NCI-H82 treated with DMSO at 0.1 percent for 48 hours (cell line): ENCODE results near the gene CPAMD8.

Experiments
- DNase-seq: peaks from one replicate; lab custom pipeline; 2025; ENCODE audit not compliant: unreplicated experiment; lab: John Stamatoyannopoulos, UW

The CPAMD8 gene

DNA sequence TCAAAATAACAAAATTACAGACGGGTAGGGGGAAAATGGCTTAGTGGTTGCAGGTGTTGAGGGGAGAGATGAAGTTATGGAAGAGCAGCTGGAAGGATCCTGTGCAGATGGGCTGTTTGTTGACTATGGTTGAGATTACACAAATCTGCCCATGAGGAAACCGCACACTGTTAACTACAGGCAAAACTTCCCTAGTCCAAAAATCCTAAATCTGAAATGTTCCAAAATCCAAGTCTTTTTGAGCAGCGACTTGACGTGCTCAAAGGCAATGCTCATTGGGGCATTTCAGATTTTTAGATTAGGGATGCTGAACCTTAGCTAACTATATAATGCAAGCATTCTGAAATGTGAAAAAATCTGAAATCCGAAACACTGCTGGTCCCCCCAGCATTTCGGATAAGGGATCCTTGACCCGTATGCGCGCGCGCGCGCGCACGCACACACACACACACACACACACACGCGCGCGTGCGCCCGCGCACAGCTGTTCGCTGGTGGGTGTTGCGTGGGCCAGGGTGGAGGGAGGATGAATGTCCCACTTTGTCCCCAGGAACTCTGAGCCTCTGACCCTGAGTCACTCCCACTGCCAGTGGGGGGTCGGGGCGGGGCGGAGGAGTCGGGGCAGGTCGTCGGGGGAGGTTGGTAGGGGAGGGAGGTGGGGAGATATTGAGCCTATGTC is 131.0 kb downstream of the CPAMD8 start:
- no peak for DNase-seq

DNA sequence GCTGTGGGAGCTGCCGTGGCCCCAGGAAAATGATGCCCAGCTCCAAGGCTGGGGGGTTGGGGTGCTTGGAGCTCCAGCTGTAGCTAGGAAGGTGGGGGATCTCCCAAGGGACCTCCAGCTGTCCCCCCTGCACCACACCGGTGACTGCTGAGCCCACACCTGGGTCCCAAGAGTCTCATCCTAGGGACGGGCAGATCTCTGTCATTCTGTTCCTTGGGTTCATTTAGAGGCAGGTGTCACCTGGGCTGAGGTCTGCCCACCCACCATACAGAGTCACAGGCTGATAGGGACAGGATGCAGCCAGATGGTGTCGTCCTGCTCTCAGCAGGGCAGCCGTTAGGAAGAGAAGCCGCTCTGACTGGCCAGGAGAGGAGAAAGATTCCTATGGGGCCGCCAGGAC is 132.5 kb downstream of the CPAMD8 start:
- no peak for DNase-seq

DNA sequence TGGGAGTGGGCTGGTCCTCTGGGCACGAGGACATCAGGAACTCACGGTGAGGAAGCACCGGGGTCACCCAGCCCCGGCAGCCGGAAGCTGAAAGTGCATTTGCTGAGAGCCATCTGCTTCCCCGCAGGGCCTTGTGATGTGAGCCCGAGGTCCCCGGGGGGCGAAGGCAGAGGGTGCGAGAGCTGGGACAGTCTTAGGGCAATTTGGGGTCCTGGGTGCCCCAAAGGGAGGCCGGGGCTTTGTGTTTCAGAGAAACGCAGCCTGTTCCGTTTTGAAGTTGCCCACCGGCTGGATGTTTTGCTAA is 133.0 kb downstream of the CPAMD8 start:
- no peak for DNase-seq

DNA sequence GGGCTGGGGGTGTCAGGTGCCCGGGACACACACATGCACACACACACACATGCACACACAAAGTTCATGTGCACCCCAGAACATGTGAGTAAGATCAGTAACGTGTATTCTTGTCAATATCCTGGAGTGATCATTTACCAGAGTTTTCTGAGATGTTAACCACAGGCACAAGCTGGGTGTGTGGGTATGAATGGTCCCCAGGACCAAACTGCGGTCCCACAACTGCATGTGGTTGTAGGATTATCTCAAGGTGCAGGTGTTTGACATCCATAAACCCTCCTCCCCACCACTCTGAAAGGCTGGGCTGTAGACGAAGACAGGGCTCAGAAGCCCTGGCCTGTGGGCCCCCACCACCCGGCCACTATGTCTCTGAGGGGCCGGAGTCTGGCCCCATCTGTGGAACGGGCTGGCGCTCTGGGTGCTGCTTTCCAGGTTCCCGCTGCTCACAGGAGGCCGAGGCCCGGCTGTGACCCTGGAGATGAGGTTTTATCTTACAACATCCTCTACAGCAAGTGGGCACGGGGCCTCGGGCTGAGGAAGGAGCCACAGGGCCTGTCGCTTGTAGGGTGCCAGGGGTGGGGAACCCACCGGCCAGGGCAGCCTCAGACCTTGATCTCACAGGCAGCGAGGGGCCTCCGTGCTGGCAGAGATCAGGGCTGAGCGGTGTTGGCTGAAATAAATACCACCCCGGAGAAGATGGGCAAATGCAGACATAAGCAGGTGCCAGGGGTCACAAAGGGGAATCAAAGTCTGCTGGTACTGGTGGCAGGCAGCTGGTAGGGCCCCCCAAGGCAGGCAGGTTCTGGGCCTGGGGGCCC is 133.5 kb downstream of the CPAMD8 start:
- DNase-seq, result no peak

DNA sequence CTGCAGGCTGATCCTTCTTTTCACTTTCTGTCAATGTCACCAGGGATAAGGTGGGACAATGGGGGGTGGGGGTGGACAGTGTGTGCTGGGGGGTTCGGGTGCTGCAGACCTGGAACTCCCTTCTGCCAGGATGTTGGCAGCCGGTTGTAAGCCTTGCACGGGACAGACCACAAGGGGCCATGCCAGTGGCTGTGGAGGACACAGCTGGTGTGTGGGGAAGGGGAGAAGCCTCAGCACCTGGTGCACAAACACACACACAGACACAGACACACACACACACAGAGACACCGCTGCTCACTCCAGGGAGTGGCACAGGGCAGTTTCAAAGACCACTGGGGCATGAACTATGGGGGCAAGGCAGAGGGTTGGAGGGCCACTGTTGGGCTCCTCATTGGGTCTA is 134.2 kb downstream of the CPAMD8 start:
- DNase-seq, result no peak

DNA sequence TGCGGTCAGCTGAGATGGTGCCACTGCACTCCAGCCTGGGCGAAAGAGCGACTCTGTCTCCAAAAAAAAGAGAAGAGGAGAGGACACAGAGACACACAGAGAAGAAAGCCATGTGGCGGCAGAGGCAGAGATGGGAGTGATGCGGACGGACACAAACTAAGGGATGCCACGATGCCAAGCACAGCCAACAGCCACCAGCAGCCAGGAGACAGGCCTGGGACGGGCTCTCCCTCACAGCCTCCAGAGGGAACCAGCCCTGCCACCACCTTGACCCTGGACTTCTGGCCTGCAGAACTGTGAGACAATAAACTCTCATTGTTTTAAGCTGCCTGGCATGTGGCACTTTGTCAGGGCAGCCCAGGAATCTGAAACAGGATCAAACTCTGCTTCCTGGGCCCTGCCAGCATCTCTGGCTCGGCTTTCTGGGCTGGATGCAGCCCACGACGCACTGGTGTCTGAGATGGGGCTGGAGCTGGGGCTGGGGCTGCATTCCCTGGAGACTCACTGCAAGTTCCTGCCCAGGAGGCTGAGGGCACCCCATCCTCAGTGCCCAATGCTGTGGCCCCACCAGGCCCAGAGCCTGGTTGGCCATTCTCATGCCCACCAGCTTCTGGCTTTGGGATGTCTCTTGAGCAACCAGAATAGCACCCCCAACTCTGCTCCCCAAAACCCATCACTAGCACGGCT is 134.8 kb downstream of the CPAMD8 start:
- DNase-seq, result no peak

DNA sequence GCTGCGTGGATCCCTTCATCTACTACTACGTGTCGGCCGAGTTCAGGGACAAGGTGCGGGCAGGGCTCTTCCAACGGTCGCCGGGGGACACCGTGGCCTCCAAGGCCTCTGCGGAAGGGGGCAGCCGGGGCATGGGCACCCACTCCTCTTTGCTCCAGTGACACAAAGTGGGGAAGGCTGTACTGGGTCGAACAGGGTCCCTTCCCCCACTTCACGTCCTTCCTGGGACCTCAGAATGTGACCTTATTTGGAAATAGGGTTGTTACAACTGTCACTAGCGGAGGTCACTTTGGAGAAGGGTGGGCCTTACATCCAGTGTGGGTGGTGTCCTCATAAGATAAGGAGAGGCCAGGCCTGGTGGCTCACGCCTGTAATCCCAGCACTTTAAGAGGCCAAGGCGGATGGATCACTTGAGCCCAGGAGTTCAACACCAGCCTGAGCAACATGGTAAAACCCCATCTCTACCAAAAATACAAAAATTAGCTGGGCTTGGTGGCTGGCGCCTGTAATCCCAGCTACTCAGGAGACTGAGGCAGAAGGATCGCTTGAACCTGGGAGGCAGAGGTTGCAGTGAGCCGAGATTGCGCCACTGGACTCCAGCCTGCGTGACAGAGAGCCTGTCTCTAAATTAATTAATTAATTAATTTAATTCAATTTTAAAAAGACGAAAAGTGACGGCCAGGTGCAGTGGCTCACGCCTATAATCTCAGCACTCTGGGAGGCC is 136.0 kb downstream of the CPAMD8 start:
- no peak for DNase-seq

DNA sequence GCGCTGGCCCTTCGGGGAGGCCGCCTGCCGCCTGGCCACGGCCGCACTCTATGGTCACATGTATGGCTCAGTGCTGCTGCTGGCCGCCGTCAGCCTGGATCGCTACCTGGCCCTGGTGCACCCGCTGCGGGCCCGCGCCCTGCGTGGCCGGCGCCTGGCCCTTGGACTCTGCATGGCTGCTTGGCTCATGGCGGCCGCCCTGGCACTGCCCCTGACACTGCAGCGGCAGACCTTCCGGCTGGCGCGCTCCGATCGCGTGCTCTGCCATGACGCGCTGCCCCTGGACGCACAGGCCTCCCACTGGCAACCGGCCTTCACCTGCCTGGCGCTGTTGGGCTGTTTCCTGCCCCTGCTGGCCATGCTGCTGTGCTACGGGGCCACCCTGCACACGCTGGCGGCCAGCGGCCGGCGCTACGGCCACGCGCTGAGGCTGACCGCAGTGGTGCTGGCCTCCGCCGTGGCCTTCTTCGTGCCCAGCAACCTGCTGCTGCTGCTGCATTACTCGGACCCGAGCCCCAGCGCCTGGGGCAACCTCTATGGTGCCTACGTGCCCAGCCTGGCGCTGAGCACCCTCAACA is 136.6 kb downstream of the CPAMD8 start:
- no peak for DNase-seq

DNA sequence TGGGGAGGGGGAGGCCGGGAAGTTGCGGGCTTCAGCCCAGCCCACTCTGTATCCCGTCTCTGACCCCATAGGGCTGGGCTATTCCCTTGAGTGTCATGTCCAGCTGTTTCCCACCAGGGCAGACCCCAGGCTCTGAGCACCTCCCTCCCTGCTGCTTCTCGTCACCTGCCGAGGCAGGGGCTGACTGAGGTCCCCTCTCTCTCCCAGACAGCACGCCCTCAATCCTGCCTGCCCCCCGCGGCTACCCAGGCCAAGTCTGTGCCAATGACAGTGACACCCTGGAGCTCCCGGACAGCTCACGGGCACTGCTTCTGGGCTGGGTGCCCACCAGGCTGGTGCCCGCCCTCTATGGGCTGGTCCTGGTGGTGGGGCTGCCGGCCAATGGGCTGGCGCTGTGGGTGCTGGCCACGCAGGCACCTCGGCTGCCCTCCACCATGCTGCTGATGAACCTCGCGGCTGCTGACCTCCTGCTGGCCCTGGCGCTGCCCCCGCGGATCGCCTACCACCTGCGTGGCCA is 137.2 kb downstream of the CPAMD8 start:
- DNase-seq, result no peak

DNA sequence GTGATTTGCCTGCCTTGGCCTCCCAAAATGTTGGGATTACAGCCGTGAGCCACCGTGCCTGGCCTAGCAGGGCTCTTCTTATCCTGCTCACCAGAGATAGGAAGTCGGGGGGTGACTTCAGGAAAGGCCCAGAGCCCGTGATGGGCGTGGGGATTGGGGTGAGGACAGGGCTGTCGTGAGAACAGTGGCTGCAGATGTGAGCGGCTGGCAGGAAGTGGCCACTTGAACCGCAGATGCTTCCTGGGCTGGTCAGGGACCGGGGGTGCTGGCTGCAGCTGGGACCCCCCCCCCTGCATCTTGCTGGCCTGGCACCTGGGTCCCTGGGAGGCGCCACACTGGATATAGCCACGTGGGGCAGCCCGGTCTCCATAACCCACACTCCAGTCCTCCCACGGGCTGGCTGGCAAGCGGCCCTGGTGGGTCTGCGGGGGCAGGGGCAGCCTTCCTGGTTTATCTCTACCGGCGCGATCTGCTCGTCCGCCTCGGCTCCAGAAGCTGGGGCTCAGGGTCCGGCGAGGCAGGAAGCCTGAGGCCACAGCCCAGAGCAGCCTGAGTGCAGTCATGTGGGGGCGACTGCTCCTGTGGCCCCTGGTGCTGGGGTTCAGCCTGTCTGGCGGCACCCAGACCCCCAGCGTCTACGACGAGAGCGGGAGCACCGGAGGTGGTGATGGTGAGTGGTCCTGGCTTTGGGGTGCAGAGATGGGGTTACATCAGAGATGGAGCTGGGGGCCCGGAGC is 137.8 kb downstream of the CPAMD8 start, which contains the start of gene F2RL3:
Gene F2RL3, plus strand, starts transcription at position 371 of the 737 bp plus-strand sequence. Its CDS starts 191 bp downstream, at position 562.
- DNase-seq, result no peak

DNA sequence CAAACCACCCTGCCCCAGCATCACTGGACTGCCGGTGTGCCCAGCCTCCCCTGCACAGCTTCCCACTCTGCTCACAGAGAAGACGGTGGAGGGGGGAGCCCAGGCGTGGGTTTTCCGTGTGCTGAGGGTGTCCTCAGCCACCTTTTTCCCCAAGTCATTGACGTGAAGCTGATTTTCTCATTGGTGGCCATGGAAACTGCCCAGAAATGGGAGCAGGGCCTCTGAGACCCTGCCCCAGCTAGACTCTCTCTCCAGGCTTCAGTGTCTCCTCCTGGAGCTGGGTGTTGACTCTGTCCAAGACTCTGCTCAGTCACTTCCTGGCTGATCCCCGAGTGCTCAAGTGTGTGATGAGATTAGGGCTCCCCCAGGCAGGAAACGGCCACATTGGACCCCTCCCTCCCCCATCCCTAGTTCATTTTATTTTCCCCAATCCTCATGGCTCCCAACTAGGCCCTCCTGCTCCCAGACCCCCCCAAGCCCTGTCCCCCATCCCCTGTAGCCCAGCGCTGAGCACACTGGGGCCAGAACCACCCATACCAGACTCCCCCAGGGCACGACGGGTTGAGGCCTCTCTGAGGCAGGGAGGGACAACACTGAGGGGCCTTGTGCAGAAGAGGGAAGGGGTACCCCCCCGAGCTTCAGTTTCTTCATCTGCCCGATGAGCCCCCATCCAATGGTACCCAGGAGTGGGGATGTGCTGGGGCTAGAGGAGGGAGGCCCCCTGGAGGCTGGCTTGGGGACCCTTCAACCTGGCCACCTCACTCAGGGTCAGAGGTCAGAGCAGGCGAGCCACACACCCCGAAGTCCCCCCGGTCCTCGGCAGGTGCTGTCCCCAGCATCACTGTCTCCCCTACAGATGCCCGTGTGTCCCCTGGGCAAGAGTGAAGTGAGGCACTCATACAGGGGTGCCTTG is 139.0 kb downstream of the CPAMD8 start:
- DNase-seq, result no peak

DNA sequence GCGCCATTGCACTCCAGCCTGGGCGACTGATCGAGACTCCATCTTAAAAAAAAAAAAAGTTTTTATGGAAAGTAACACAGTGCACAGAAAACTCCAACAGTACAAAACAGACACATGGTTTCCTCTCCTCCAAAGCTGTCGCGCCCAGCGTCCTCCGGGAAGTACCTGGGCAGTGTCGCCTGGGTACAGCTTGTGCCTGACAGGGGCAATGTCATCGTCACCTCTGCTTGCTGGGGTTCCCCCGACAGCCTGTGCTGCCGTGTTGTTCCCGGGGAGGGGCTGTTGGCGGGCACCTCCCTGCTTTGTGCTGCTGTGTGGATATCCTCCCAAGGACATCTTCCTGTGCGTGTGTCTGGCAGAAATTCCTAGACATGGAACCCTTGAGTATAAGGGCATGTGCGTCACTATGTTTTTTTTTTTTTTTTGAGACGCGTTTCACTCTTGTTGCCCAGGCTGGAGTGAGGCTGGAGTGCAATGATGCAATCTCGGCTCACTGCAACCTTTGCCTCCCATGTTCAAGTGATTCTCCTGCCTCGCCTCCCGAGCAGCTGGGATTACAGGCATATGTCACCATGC is 140.2 kb downstream of the CPAMD8 start:
- no peak for DNase-seq

DNA sequence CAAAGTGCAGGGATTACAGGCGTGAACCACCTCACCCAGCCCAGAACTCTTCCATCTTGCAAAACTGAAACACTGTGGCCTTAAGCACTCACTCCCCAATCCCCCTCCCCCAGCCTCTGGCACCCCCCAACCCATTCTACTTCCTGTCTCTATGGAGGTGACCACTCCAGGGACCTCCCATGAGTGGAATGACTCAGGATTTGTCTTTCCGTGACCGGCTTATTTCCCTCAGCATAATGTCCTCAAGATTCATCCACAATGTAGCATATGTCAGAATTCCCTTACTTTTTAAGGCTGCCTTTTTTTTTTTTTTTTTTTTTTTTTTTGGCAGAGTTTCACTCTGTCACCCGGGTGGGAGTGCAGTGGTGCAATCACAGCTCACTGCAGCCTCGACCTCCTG is 141.4 kb downstream of the CPAMD8 start:
- DNase-seq, result no peak

DNA sequence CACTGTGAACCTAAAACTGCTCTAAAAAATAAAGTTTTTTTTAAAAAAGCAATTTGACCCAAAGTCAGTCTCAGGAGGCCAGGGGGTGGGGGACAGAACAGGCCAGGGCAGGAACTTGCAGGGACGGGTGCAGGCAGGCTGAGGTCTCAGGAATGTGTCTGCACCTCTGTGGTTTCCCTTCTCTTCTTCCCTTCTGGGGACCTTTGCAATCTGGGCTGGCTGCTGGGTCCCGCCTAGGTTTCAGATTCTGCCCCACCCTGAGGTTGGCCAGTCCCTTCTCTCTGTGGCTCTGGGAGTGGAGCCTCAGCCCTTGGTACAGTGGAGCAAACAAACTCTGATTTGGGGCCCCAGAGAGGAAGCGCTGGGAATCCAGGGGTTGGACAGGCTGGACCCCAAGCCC is 143.1 kb downstream of the CPAMD8 start:
- no peak for DNase-seq

DNA sequence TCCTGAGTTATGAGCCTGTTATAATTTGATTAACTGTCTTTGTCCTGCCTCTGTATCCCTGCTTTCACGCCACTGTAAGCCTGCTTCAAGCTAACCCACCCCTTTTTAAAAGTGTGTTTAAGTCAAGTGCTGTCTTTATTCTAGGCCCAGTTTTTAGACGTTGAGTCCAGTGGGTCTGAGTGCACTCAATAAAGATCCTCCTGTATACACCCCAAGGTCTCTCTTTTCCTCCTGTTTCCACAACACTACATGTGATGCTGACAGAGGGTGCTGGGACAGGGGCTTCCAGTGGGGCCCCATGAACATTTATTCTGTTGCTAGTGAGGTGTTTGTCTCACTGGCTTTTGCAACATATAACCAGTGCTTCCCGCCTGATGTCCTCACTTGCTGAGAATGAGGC is 144.5 kb downstream of the CPAMD8 start:
- DNase-seq, result no peak

DNA sequence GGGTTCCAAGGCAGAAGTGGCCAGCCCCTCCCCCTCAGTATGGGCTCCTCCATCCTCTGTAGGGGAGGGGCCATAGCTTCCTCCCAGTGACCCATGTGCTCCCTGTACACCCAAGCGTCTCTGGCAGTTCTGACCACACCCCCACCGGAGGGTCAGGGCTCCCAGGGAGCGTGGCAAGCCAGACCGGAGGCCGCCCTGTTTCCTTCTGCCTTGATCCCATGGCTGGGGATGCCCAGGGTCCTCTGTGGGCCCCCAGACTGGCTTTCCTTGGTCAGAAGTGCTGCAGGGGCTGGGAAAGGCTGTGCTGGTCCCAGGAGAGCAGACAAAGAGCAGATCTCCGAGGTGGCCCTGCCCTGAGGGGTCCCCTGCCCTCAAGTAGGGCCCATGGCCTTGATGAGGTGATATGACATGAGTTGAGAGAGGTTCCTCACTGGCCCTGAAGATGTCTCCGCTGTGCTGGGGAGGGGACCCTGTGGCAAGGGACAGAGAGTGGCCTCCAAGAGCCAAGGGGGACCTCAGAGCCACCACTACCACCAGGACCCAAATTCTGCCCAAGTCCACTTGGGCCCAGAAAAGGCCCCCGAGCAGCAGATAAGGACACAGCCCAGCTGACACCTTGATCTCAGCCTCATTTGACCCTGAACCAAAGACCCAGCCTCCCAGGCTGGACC is 145.6 kb downstream of the CPAMD8 start:
- DNase-seq, result no peak

DNA sequence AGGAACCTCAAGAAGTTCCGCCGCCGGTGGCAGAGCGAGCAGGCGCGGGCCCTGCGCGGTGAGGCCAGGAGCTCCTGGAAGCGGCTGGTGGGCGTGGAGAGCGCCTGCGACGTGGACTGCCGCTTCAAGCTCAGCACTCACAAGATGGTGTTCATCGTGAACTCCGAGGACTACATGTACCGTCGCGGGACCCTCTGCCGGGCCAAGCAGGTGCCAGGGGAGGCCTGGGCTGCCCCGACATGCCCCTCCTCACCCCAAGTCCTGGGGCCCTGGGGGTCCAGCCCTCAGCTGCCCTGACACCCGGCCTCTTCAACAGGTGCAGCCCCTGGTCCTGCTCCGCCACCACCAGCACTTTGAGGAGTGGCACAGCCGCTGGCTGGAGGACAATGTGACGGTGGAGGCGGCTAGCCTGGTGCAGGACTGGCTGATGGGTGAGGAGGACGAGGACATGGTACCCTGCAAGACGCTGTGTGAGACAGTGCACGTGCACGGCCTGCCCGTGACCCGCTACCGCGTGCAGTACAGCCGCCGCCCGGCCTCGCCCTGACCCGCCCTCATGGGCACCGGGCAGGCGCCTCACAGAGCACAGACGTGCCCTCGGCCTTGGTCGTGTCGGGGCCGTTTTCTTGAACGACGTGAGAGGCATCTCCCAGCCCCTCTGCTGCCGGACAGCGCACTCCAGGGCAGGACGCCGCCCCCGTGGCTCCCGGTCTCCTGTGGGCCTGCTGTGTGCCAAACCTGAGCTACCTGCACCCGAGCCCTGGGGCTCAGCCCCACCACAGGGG is 148.2 kb downstream of the CPAMD8 start:
- no peak for DNase-seq

DNA sequence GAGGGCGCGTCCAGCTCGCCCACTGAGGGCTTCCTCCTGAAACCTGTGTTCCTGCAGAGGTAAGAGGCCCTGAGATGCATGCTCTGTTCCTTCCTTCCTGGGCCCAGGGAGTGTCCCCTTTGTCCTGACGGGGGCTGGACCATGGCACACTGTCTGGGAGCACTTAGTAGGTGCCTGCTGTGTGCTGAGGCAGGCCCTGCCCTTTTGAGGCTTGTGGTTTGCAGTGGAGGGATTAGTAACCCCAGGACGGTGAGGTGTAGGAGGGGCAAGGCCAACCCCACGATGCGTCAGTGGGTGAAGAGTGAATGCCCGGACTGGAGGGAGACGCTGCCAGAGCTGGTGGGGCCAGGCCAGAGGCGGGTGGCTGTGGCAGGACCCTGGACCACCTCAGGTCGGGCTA is 149.0 kb downstream of the CPAMD8 start:
- DNase-seq, result no peak
